Sciatic nerve (tissue), 2 donors: ENCODE data around the gene SUPT4H1. TPM values are rescaled to one million over a fixed set of nuclear protein-coding genes. Genes with fewer than 3 reads are reported as not detected.
"Not testable (repeated sequence)": the region's sequence is repeated elsewhere in the genome, so short reads cannot be mapped to it uniquely, and the experiment has no call there.

Experiments used
- ATAC-seq: fragments of 200-7000 bp; cut with Tn5 transposase; one replicate; pipeline ENCODE4 v1.9.1; 2020; ENCODE audit warnings: mild to moderate bottlenecking, moderate library complexity
- DNase-seq: peaks from one replicate; pipeline ENCODE4 v3.0.0-alpha.2; 2020; ENCODE audit warnings: low spot score
- intact Hi-C: fragments of 100-400 bp; cut with DNase I; formaldehyde crosslinking; loops from one replicate; pipeline ENCODE4 v1.14.2; 2022
- total RNA-seq: library from RNA; stranded (reverse); fragmentation: NEBNext Ultra II Directional; extraction: Animal tissue kit (Norgen Biotek cat#: 25700); gene quantifications from one replicate; pipeline ENCODE4 v1.2.1, GENCODE V29; 2021
- donor health status: DM: no; HTN: no; CAD: no.
- donor health status: DM: no; HTN: no; CAD: no.

The SUPT4H1 gene
- total RNA-seq, 1 donor from 2014 or later = 62.2 TPM

DNA sequence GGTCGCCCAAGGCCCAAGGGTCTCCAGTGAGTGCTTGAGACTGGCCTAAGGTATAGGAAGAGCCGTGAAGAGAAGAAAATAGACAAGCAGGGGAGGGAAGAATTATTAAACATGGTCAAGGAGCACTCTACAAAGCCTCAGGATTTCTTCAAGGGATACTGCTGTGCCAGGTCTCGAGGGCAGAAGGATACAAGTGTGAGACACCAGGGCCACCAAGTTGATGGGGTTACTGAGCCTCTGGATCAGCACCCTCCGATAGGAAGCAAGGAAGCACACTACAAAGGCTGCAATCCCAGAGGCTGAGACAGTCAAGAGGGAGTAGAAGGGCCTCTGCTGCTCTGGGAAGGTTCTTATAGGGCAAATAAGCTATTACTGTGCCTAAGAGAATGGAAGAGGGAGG lies 6.5 kb downstream of the SUPT4H1 start:
- ATAC-seq = no peak
- intact Hi-C loops = no loop called here
- no peak for DNase-seq

DNA sequence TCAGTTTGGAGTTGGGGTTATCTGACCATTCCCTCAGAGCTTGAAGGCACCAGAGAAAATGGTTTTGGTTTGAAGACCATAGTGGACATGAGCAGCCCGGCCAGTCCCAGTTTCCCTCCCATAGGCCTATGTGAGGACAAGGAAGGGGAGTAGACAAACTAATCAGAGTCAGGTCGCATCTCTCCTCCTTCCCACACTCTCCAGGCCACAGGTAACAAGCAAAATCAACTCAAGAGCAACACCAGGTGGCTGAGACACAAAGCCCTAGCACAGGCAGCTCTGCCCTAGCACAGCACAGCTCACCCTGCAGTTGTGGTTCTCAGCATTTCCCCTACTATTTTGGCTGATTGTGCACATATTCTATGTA lies 7.2 kb downstream of the SUPT4H1 start:
- no peak for DNase-seq
- ATAC-seq = no peak
- intact Hi-C loops = no loop called here

DNA sequence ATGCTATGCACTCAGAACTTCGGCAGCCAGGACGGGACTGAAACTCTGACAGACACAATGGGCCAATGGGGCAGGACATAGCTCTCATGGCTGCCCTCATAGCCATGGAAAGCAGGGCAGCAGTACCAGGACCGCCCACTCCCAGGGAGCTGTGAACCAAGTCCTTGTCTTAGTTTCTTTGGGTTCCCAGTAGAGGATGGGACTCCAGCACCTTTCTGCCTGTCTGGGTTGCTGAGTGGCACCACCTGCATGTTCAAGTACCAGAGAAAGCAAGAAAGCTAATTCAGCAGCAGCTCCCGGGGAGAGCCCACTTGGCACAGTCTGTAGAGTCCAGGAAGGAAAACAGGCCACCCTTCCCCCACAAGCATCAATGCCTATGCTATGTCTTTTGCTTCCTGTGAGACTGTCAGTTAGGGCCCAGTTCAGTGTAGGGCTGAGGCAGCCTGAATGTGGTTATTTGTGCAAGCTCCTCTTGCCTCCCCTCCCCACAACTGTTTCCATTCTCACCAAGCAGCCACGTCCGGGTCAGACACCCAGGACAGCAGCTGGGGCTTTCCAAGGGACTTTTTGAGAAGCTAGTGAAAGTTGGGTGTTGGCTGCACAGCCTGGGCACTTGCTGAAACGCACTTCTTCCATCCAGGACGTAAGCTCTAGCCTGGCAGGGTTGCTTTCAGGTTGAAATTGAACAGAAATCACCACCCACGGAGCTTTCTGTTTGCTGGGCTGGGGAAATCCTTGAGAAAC lies 7.8 kb downstream of the SUPT4H1 start:
- intact Hi-C loops = no loop called here
- DNase-seq (no peak), ATAC-seq (peak; percentile 56)

DNA sequence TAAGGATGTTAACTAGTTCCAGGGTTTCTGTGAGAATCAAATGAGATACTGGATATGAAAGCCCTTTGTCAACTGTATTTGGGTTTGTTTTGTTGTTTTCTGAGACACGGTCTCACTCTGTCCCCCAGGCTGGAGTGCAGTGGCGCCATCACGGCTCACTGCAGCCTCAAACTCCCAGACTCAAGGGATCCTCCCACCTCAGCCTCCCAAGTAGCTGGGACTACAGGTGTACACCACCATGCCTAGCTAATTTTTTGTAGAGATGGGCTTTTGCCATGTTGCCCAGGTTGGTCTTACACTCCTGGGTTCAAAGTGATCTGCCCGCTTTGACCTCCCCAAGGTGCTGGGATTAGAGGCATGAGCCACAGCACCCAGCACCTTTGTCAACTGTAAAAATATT lies 8.9 kb downstream of the SUPT4H1 start:
- intact Hi-C loops = no loop called here
- ATAC-seq = no peak
- no peak for DNase-seq

DNA sequence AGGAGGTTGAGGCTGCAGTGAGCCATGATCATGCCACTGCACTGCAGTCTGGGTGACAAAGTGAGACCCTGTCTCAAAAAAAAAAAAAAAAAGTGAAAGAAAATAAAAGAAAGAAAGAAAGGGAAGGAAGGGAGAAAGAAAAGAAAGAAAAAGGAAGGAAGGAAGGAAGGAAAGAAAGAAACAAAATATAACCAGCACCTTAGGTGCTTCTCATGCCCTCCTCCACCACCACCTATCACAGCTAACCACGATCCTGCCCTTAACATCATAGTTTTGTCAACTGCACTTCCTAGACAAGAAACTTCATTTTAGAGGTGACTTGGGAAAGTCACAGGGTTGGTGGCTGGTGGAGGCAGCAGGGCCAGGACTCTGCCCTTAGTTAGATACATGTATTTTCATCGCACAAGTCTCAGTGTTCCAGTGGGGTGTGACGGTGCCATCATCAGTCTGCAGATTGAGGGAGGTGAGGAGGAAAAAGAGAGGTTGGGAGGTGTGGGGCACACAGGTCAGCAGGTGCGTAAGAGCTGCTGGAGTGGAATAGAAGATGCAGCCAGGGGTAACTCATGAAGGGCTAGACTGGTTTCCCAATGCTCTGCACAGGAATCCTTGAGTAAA lies 10.0 kb downstream of the SUPT4H1 start:
- no peak for DNase-seq

DNA sequence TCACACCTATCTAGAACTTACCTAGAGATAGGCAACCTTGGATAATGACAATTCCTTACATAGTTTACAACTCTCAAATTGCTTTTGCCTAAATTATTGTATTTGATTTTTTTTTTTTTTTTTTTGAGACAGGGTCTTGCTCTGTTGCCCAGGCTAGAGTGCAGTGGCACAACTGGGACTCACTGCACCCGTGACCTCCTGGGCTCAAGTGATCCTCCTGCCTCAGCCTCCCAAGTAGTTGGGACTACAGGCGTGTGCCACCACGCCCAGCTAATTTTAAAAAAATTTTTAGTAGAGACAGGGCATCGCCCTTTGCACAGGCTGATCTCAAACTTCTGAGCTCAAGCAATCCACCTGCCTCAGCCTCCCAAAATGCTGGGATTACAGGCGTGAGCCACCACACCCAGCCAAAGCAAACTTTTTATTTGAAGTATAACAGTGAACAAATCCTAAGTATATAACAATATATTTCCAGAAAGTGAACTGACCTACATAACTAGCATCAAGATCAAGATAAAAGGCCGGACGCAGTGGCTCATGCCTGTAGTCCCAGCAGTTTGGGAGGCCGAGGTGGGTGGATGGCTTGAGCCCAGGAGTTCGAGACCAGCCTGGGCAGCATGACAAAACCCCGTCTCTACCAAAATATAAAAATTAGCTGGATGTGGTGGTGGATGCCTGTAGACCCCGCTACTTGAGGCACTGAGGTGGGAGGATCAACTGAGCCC lies 10.7 kb downstream of the SUPT4H1 start:
- ATAC-seq, DNase-seq, intact Hi-C loops: not testable (repeated sequence)

More for the DNA sequence above, 10.0 kb downstream of the SUPT4H1 start:
- intact Hi-C loops = no loop called here
- ATAC-seq = no peak

DNA sequence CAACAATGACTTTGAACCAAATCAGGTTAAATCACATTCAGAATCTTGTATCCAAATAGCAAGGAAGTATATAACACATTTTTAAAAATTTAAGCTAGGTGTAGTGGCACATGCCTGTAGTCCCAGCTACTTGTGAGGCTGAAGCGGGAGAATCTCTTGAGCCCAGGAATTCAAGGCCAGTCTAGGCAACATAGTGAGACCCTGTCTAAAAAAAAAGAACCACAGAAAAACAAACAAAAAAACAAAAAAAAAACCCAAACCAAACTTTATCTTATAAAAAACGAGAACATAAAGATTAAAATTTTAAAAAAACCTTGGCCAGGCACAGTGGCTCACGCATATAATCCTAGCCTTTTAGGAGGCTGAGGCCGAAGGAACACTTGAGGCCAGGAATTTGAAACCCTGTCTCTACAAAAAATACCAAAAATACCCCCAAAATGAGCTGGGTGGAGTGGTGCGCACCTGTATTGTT lies 11.6 kb downstream of the SUPT4H1 start:
- intact Hi-C loops = no loop called here
- ATAC-seq = no peak

DNA sequence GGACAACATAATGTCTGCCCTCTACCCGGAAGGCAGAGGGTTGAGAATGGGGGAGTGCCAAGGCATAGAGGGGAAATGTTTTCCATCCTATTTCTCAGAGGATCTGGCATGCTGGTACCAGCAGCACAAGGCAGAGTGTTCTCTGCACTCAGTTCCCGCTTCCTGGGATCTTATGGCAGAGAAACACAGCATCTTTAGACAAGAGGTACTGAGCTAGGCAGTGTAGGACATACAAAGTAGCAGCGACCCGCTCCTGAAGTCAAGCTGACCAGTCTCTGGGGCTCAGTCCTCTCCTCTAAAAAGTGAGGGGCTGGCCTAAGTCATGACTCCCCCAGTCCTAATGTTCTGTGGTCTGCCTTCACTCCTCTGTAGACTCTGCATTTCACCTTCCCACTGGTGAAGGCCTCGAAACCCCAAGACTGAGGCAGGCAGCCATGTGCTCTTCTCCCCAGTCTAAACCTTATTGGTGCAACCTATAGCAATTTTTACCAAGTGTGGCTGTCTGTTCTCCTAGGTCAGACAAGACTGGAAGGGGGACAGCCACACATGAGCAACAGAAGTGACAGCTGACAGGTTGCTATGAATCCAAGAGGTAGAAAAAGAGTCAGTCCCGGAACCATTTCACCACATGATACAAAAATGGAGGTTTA lies 12.1 kb downstream of the SUPT4H1 start:
- ATAC-seq (no peak), DNase-seq (no peak)
- intact Hi-C loops = no loop called here

More for the DNA sequence above, 11.6 kb downstream of the SUPT4H1 start:
- DNase-seq = no peak

DNA sequence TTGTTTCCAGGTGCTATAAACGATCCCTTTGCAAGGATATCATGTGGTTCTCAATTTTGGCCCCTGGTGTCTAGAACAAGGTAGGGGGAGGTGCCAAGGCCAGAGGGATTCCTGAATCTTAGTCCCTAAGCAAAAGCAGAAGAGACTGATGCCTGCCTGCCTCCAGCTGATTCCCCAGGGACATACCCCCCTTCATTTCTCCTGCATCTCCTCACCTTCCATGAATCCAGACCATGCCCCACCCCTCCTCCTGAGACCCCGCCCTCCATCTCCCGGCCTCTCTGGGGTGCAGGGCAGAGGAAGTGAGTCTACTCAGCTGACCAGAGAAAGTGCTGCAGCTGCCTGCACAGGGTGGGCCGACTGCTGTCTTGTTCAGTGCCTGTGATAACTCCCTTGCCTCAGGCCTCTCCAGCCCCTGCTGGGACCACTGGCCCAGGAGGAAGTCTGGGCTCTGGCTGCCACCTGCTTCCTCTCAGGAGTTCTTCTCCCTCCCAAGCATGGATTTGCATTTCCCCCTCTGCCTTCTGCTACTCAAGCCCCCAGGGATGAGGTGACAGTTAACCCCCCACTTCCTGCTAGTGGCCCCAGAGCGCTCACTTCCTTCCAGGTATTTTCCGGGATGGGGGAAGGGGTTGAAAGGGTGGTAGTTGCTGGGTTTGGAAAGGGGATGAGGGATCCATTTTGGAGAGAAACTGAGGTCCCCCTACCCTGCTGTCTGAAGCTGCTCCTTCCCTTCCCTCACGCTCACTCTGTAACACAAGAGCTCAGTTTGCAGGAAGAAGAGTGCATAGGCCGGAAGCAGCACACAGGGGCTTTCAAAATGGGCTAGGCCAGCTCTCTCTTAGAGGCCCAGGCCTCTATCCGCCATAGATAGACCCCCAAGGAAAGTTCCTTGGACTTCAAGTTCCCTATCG lies 12.9 kb downstream of the SUPT4H1 start:
- intact Hi-C loops = no loop called here
- DNase-seq (peak; percentile 74), ATAC-seq (peak; percentile 69)

DNA sequence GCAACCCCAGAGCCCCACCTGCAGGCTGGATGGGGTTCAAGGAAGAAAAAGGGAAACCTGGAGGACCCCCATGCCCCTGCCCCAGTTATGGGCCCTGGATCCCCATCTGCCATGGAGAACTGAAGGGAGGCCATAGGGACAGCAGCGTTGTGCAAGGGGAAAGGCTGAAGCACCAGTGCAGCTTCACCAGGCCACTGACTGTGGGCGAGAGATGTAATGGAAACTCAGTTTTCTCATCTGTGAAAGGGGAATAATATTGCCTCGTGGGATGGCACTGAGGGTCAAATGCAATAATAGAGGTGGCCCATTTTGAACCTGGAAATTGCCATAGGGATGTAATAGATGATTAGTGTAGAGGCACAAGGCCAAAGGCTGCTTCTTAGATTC lies 13.6 kb downstream of the SUPT4H1 start:
- DNase-seq = no peak
- intact Hi-C loops = no loop called here
- ATAC-seq = no peak

DNA sequence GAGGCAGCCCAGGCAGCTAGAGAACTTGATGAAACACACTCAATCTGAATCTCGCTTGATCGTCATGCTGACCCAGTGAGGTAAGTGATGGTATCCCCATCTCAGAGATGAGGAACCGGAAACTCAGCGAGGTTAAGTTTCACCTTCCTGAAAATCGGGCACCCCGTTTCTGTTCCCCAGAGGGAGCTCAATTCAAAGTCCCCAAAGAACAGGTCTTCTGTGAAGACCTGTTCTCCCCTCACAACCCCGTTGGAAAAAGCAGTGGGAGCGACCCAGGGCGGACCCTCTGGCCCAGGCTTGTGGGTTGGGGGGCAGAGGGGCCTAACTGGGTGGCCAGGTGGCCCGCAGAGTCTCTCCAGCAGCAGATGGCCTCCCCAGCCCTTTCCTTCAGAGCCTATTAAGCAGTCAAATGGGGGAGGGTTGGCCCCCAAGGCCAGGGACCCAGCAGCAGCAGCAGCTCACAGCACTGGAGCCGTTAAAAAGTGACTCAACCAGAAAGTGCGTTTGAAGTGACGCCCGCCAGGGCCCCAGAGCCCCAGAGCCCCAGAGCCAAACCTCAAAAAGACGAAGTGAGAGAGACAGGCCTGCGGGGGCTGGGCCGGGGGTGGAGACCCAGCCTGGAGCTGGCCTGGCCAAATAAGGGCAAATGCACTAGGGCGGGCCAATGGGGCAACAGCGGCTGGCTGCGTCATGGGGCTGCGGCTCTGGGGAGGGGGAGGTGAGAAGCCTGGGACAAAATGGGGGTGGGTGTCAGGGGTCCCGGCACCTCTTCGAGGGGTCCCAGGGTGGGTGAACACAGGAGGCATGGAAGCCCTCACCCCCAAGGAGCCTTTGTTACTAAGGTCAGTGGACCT lies 14.2 kb downstream of the SUPT4H1 start:
- intact Hi-C loops = no loop called here
- ATAC-seq (peak; percentile 91), DNase-seq (peak; percentile 82)

DNA sequence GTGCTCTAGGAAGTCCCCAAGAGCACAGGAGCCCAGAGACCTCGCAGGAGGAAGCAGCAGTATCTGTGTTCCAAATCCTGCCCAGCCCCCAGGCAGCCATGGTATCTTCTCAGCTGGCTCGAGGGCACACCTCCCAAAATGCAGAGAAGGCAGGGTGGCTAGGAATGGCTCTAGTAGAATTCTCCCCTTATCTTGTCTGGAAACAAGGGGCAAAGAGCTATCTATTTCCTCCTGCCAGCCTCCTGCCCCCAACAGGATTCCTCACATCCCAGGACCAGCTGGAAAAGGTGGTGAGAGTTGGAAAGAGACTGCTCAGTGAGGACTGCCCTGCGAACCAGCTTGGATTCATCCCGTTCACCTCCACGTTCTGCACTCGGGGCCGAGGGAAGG lies 14.8 kb downstream of the SUPT4H1 start:
- no peak for ATAC-seq
- intact Hi-C loops = no loop called here
- DNase-seq = no peak

DNA sequence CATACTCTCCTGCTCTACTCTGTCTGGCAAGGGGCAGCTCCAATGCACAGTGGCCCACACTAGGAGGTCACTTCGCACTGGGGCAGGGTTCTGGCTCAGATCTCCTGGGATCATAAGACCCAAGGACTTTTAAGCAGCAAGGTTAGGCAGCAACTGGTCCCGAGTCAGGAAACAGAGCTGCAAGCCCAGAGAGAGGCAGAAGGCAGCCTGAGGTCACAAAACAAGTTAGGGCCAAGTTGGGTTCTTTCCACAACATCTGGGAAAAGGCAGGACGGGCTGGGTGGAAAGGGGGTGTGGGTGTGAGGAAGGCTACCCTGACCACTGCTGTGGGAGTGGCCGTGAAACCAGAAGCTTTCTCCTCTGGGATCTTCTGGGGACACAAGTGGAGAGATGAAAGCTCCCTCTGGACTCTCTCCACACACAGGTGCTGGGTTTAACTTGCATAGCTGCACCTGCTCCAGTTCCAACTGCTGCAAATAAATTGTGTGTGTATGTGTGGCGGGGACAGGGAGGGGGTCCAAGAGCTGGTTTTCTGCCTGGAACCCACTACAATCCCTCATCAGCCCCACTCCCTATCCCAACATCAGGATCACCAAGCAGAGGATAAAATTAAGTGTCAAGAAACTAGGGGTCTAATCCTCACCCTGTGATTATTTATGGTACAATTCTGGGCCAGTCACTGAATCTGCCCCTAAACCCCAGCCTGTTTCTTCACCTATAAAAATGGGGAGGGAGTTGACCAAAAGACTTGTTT lies 15.4 kb downstream of the SUPT4H1 start:
- ATAC-seq (no peak), DNase-seq (no peak)
- intact Hi-C loops = no loop called here

DNA sequence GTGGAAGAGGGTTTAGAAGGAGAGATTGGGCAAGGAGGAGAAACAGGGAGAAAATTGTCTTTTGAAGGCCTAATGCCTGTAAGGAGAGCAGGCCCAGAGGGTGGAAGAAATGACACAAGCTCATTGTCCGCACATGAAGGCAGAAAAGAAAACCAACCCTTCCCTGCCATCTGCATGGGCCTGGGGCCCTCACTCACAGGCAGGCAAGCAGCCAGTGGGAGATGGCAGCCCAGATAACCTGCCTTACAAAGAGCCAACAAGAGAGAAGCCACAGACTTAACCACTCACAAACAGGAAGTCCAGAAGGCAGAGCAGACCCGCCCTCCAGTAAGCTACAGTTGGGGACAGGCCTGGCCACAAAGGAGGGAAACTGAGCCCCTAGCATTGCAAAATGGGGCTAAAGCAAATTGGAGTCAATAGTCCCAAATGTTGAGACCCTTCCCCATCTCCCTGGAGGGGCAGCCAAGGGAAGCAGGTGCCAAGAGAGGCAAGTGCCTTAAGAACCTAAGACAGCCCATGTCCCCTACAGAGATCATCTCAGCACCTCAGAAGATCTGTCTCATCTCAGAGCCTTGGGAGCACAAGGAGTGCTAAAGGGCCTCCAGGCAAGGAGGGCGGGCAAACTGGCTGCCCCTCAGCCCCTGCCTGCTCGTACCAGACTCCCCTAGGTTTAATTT lies 16.1 kb downstream of the SUPT4H1 start:
- no peak for DNase-seq

DNA sequence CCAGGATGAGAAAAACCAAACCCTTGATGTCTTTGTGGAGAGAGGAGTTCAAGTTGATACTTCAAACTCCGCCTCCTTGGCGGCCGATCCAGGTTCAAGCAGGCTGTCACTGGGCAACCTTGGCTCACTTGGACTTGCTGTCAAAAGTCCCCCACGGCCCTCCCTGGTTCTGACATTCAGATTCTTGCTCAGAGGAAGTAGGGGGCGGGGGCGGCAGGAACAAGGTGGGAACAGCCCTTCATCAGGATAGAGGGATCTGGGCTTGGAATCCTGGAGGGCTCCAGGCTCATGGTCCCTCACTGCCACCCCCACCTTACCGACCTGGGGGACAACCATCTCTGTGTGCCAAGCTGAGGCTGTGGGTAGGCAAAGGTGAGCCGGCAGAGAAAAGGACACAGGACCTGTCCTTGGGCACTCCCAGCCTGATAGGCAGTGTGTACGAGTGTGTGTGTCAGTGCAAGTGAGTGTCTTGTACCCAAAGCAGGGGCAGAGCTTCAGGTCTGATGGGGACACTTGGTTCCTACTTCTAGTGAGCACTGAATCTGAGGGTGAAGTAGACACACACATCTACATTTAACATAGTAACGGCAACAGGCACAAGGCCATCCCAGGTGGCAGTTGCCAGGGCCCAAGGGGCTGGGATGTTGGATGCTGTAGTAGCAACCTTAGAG lies 16.8 kb downstream of the SUPT4H1 start:
- no peak for ATAC-seq
- intact Hi-C loops = no loop called here
- DNase-seq = no peak

More for the DNA sequence above, 16.1 kb downstream of the SUPT4H1 start:
- no peak for ATAC-seq
- intact Hi-C loops = no loop called here

DNA sequence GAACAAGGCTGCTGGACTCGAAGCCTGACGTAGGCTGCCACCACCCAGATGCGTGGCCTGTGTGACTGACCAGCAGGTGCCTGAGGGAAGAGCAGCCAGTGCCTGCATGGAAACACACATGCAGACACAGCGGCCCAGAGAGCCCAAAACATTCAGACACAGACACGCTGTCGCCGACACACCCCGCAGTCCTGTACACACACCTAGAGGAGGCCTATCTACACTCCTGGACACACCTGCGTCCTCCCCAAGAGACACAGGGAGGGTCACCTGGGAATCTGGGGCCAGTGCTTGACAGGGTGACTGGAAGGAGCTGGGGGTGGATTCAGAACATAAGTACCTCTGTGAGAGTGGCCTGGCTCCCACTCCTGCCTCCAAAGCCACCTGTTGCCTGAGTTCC lies 17.3 kb downstream of the SUPT4H1 start:
- intact Hi-C loops = no loop called here
- DNase-seq (no peak), ATAC-seq (no peak)
